GM21786 (cell line): ENCODE data around the gene HOXC5.

Experiments used
- ATAC-seq: cut with Tn5 transposase; IDR thresholded peaks from one replicate; pipeline ENCODE4 v1.9.1; 2021; ENCODE audit not compliant: unreplicated experiment

The HOXC5 gene

DNA sequence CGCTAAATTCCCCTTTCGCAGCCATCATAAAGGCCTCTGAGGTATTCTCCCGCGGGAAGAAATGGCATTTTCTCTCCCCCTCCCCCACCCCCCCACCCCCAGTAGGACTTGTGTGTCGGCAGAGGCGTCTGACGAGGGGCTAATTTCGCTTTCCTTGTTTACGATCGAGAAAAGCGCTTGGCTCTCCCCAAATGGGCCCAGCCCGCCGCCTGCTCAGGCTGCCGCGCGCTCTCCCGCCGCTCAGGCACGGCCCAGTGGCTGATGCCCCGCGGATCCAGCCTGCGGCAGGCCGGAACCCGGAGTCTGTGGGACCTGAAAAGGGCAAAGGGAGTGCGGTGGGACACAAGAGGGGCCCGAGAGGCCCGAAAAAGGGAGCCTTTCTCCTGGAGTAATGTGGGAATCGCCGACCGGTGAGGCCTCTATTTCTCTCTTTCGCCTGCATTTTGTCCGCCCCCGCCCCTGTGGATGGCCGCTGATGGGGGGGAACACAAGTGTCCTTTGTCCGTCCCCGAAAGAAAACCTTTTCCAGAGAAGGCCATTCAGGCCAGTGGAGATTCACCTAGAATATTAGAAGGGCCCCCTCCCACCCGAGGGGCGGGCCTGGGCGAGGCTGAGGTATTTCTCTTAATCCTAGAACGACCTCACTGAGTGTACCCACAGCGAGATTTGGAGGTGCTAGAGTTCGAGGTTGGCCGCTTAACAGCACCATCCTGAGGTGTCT lies 13.6 kb upstream of the HOXC5 start:
- ATAC-seq: no peak

GRCh38 chr12:54019924-54020590 lies 12.8 kb upstream of the HOXC5 start:
- ATAC-seq: no peak

GRCh38 chr12:54020591-54021405 lies 12.1 kb upstream of the HOXC5 start:
- no peak for ATAC-seq

- no peak for ATAC-seq
These were observed 11.3 kb upstream of the HOXC5 start for GRCh38 chr12:54021432-54022013.

- no peak for ATAC-seq
These were observed 9.6 kb upstream of the HOXC5 start for GRCh38 chr12:54022960-54023884.

DNA sequence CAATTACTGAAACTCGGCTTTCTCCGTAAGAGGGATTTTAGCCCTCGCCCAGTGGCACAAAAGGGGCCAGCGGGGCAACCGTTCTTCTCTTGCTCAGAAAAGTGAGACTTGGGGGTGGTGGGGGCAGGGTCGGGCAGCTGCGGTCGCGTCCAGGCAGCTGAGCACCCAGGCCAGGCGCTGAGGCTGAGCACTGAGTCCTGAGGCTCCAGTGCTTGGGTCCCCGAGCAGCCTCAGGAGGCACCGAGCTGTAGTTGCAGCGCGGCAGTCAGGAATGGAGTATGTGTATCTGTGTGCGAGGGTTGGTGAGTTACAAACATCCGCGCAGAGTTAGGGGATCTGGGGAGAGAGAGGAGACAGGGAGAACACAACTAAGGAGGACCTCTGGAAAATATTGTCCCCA lies 8.7 kb upstream of the HOXC5 start:
- ATAC-seq: no peak

GRCh38 chr12:54024581-54025305 lies 8.1 kb upstream of the HOXC5 start:
- no peak for ATAC-seq

GRCh38 chr12:54025499-54026405 lies 7.1 kb upstream of the HOXC5 start:
- ATAC-seq: no peak

GRCh38 chr12:54026640-54027441 lies 6.0 kb upstream of the HOXC5 start:
- no peak for ATAC-seq

DNA sequence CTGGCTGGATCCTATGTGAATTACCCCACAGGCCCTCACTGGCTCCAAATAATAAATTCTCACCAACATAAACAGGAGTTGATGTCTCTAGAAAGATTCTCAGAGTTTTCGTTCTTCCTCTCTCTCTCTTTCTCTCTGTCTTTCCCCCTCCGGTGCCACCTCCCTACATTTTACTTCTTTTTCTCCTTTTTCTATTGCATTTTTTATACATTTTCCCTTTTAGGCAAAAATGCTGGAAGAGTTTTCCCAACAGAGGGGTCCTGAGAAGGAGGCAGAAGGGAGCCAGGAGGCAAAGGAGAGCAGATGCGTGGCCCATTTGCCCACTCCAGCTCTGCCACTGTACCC lies 5.4 kb upstream of the HOXC5 start:
- ATAC-seq: no peak

DNA sequence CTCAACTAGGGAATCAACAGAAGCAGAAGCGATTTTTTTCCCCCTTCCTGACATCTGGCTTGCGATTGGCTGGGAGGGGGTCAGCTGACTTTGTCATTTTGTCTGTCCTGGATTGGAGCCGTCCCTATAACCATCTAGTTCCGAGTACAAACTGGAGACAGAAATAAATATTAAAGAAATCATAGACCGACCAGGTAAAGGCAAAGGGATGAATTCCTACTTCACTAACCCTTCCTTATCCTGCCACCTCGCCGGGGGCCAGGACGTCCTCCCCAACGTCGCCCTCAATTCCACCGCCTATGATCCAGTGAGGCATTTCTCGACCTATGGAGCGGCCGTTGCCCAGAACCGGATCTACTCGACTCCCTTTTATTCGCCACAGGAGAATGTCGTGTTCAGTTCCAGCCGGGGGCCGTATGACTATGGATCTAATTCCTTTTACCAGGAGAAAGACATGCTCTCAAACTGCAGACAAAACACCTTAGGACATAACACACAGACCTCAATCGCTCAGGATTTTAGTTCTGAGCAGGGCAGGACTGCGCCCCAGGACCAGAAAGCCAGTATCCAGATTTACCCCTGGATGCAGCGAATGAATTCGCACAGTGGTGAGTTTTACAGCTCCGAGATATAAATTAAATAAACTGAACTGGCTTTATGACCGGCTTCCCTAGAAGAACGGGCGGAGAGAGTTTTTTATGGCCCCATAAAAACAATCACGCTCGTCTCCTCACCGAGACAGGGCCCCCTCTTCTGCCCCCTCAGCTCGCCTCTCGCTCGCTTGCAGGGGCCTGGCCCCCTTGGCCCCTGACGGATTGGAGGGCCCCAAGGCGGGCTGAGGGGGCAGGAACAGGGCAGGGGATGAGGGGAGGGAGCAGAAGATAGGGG lies 4.3 kb upstream of the HOXC5 start, which contains the start of gene HOXC6:
TSS of gene HOXC6 (plus strand) at position 127 of the 888 bp plus-strand sequence. CDS start at position 209, 82 bp downstream.
- ATAC-seq: no peak

GRCh38 chr12:54029529-54030441 lies 3.1 kb upstream of the HOXC5 start:
- ATAC-seq: no peak

DNA sequence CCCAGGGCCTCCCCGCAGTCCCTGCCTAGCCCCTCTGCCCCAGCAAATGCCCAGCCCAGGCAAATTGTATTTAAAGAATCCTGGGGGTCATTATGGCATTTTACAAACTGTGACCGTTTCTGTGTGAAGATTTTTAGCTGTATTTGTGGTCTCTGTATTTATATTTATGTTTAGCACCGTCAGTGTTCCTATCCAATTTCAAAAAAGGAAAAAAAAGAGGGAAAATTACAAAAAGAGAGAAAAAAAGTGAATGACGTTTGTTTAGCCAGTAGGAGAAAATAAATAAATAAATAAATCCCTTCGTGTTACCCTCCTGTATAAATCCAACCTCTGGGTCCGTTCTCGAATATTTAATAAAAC lies 2.4 kb upstream of the HOXC5 start:
- no peak for ATAC-seq

DNA sequence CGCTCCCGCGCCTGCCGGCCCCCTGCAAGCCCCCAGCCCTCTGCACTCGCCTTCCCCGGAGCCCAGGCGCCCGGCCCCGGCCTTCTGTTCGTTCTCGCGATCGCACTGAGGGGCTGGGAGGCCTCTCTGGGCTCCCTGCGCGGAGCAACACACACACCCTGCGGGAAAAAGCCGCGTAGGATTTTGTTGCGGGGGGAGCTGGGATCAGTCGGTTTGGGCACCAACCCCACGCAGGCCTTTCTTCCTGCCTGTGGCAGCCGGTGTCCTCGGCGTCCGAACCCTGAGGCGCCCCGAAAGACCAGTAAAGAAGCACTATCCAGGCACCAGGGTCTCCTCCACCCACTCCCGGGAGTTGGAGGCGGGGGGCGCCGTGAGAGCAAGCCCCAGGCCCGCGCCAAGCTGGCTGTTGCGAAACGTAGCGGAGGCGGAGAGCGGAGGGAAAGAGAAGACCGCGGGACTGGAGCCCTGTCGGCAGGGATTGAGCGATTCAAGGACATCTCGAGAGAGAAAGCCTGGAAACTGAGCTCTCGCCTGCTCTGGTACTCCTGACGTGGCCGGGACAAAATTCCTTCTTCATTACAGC lies 1.9 kb upstream of the HOXC5 start:
- ATAC-seq: no peak

GRCh38 chr12:54031480-54031879 lies 1.4 kb upstream of the HOXC5 start:
- no peak for ATAC-seq
